ENCODE results near the gene KDELR1. TPM values are rescaled to one million over a fixed set of nuclear protein-coding genes. Genes with fewer than 3 reads are reported as not detected.

The KDELR1 gene
- total RNA-seq, 2 donors from 2014 or later = 233 to 249 TPM

GRCh38 chr19:48421548-48421947 lies 30.2 kb upstream of the KDELR1 start:
- no peak for TF ChIP-seq CTCF (IDR thresholded peaks at IDR 0.05)
- Histone ChIP-seq H3K27ac (no peak overlapping the region), H3K9ac (ENCODE audit: low read depth in 2 of 2, low read length in 2 of 2) (no peak overlapping the region), H3K36me3 (no peaks in the 10 kb centered on the region), H3K4me3 (no peak overlapping the region), H3K27me3 (no peaks in the 10 kb centered on the region), H3K4me1 (no peaks in the 10 kb centered on the region), H3K9me3 (no peaks in the 10 kb centered on the region)
- no peak for DNase-seq
- intact Hi-C loops (cut with DNase I) = no loop called here

GRCh38 chr19:48419158-48419920 lies 28.0 kb upstream of the KDELR1 start:
- Histone ChIP-seq H3K27ac (no peak overlapping the region), H3K9ac (ENCODE audit: low read depth in 2 of 2, low read length in 2 of 2) (no peak overlapping the region), H3K36me3 (no peaks in the 10 kb centered on the region), H3K4me3 (no peak overlapping the region), H3K4me1 (no peaks in the 10 kb centered on the region), H3K9me3 (no peaks in the 10 kb centered on the region), H3K27me3 (peaks cover 4% of the 10 kb centered on the region)
- intact Hi-C loops (cut with DNase I) = no loop called here
- peak; percentile 61 for DNase-seq
- no peak for TF ChIP-seq CTCF (IDR thresholded peaks at IDR 0.05)

GRCh38 chr19:48418317-48419064 lies 27.1 kb upstream of the KDELR1 start:
- TF ChIP-seq CTCF (IDR thresholded peaks at IDR 0.05) = no peak
- H3K9ac ChIP-seq (ENCODE audit: low read depth in 2 of 2, low read length in 2 of 2) = no peak overlapping the region
- H3K27me3 ChIP-seq = peaks cover 6% of the 10 kb centered on the region
- no peak overlapping the region for H3K27ac ChIP-seq
- H3K4me3 ChIP-seq = no peak overlapping the region
- H3K4me1 ChIP-seq = no peaks in the 10 kb centered on the region
- intact Hi-C loops (cut with DNase I) = no loop called here
- no peaks in the 10 kb centered on the region for H3K9me3 ChIP-seq
- no peaks in the 10 kb centered on the region for H3K36me3 ChIP-seq
- no peak for DNase-seq

GRCh38 chr19:48417421-48417820 lies 26.1 kb upstream of the KDELR1 start:
- Histone ChIP-seq H3K4me1 (no peaks in the 10 kb centered on the region), H3K4me3 (no peak overlapping the region), H3K9me3 (no peaks in the 10 kb centered on the region), H3K36me3 (no peaks in the 10 kb centered on the region), H3K27ac (no peak overlapping the region), H3K27me3 (peaks cover 6% of the 10 kb centered on the region), H3K9ac (ENCODE audit: low read depth in 2 of 2, low read length in 2 of 2) (no peak overlapping the region)
- intact Hi-C loops (cut with DNase I) = no loop called here
- no peak for TF ChIP-seq CTCF (IDR thresholded peaks at IDR 0.05)
- DNase-seq = no peak

- no peak for DNase-seq
- Histone ChIP-seq H3K4me3 (peak overlapping the region; percentile 9), H3K36me3 (no peaks in the 10 kb centered on the region), H3K27me3 (peaks cover 6% of the 10 kb centered on the region), H3K9ac (ENCODE audit: low read depth in 2 of 2, low read length in 2 of 2) (no peak overlapping the region), H3K9me3 (no peaks in the 10 kb centered on the region), H3K27ac (no peak overlapping the region), H3K4me1 (no peaks in the 10 kb centered on the region)
- intact Hi-C loops (cut with DNase I) = no loop called here
- no peak for TF ChIP-seq CTCF (IDR thresholded peaks at IDR 0.05)
Observed at GRCh38 chr19:48415806-48416221, 24.5 kb upstream of the KDELR1 start.

All from colonic mucosa (tissue), 4 donors.